GM23338 (cell line): ENCODE results near the gene CLDN22. TPM values are rescaled to one million over a fixed set of nuclear protein-coding genes. Genes with fewer than 3 reads are reported as not detected.

Experiments used
- ATAC-seq: fragments of 200-7000 bp; cut with Tn5 transposase; 3 replicates; pipeline ENCODE4 v1.9.1; 2020
- DNase-seq: peaks from one replicate; pipeline ENCODE4 v3.0.0-alpha.2; 2015; ENCODE audit warnings: low spot score
- H2AFZ ChIP-seq: fragments of 200-600 bp; sonication (generic); 2 replicates; pipeline ENCODE4 v1.8.0; 2016; ENCODE audit warnings: antibody characterized with exemption, mild to moderate bottlenecking, moderate library complexity
- H3F3A ChIP-seq: fragments of 200-600 bp; sonication (generic); replicated peaks from 2 replicates; pipeline ENCODE4 v1.8.0; 2017; ENCODE audit warnings: antibody characterized with exemption, mixed run types, low read depth
- H3K27ac ChIP-seq: fragments of 200-600 bp; sonication (generic); 2 replicates; pipeline ENCODE4 v1.6.1; 2016; ENCODE audit warnings: low read depth
- H3K27me3 ChIP-seq: fragments of 200-600 bp; sonication (generic); 2 replicates; pipeline ENCODE4 v1.8.0; 2016; ENCODE audit warnings: mild to moderate bottlenecking, mixed run types, moderate library complexity; ENCODE audit not compliant: insufficient read depth
- H3K36me3 ChIP-seq: fragments of 200-600 bp; sonication (generic); 2 replicates; pipeline ENCODE4 v1.8.0; 2016; ENCODE audit warnings: mild to moderate bottlenecking; ENCODE audit not compliant: insufficient read depth
- H3K4me1 ChIP-seq: fragments of 200-600 bp; sonication (generic); 2 replicates; pipeline ENCODE4 v1.8.0; 2016; ENCODE audit warnings: mild to moderate bottlenecking, moderate library complexity; ENCODE audit not compliant: insufficient read depth
- H3K4me2 ChIP-seq: fragments of 200-600 bp; sonication (generic); 2 replicates; pipeline ENCODE4 v1.7.1; 2017; ENCODE audit warnings: mixed run types
- H3K4me3 ChIP-seq: fragments of 200-600 bp; sonication (generic); 2 replicates; pipeline ENCODE4 v1.6.1; 2016; ENCODE audit warnings: mixed run types
- H3K79me2 ChIP-seq: fragments of 200-600 bp; sonication (generic); replicated peaks from 2 replicates; pipeline ENCODE4 v1.8.0; 2017; ENCODE audit warnings: mild to moderate bottlenecking; ENCODE audit not compliant: insufficient read depth
- H3K9me2 ChIP-seq: fragments of 200-600 bp; sonication (generic); 2 replicates; pipeline ENCODE4 v1.8.0; 2017; ENCODE audit not compliant: insufficient read depth
- H4K20me1 ChIP-seq: fragments of 200-600 bp; sonication (generic); replicated peaks from 2 replicates; pipeline ENCODE4 v1.8.0; 2017; ENCODE audit warnings: mild to moderate bottlenecking; ENCODE audit not compliant: insufficient read depth
- H3K27ac Mint-ChIP-seq: 2 replicates; pipeline ENCODE4 v1.8.0; 2020; ENCODE audit warnings: inconsistent platforms, mild to moderate bottlenecking, moderate library complexity, mixed read lengths
- H3K27me3 Mint-ChIP-seq: 3 replicates; pipeline ENCODE4 v1.8.0; 2022; ENCODE audit warnings: low read depth, mild to moderate bottlenecking, moderate library complexity, mixed read lengths, inconsistent platforms; ENCODE audit not compliant: insufficient read depth, poor library complexity
- H3K36me3 Mint-ChIP-seq: 3 replicates; pipeline ENCODE4 v1.8.0; 2021; ENCODE audit warnings: low read depth, mild to moderate bottlenecking, inconsistent platforms, moderate library complexity, mixed read lengths
- H3K4me1 Mint-ChIP-seq: 3 replicates; pipeline ENCODE4 v1.8.0; 2020; ENCODE audit warnings: mild to moderate bottlenecking, inconsistent platforms, mixed read lengths
- H3K4me3 Mint-ChIP-seq: 3 replicates; pipeline ENCODE4 v1.8.0; 2021; ENCODE audit warnings: moderate library complexity, mild to moderate bottlenecking, inconsistent platforms, mixed read lengths
- H3K9me3 Mint-ChIP-seq: 3 replicates; pipeline ENCODE4 v1.8.0; 2020; ENCODE audit warnings: moderate library complexity, mild to moderate bottlenecking, inconsistent platforms, mixed read lengths
- CREB1 ChIP-seq: fragments of 250-450 bp; sonication (Bioruptor Pico); IDR thresholded peaks from 2 replicates; pipeline ENCODE4 v1.5.0; 2020; ENCODE audit warnings: low read depth, mild to moderate bottlenecking, moderate library complexity
- CTCF ChIP-seq, 2 experiments: fragments of 200-600 bp in 1 of 2; sonication (generic) in 1 of 2; conservative IDR thresholded peaks; 2 replicates each; pipeline versions ENCODE4 v1.5.1 to v1.6.1; 2016 to 2017; ENCODE audit warnings: antibody characterized with exemption in 2 of 2, low read depth in 2 of 2, mild to moderate bottlenecking in 2 of 2, moderate library complexity in 1 of 2
- EZH2phosphoT487 ChIP-seq: fragments of 200-600 bp; sonication (generic); IDR thresholded peaks from one replicate; pipeline ENCODE4 v1.8.1; 2018; ENCODE audit warnings: antibody characterized with exemption; ENCODE audit not compliant: unreplicated experiment
- JUNB ChIP-seq: IDR thresholded peaks from one replicate; pipeline ENCODE4 v1.6.1; 2016; ENCODE audit warnings: antibody characterized with exemption; ENCODE audit not compliant: unreplicated experiment
- NANOG ChIP-seq: IDR thresholded peaks from 2 replicates; pipeline ENCODE4 v1.6.1; 2016; ENCODE audit warnings: antibody characterized with exemption, borderline replicate concordance
- POLR2AphosphoS5 ChIP-seq: IDR thresholded peaks from 2 replicates; pipeline ENCODE4 v1.6.1; 2016; ENCODE audit warnings: antibody characterized with exemption, low read depth
- REST ChIP-seq: IDR thresholded peaks from one replicate; pipeline ENCODE4 v1.6.1; 2018; ENCODE audit warnings: antibody characterized with exemption; ENCODE audit not compliant: unreplicated experiment
- STAT1 ChIP-seq: IDR thresholded peaks from one replicate; pipeline ENCODE4 v1.6.1; 2016; ENCODE audit warnings: antibody characterized with exemption; ENCODE audit not compliant: unreplicated experiment
- ZNF331 ChIP-seq: fragments of 250-450 bp; sonication (Bioruptor Pico); IDR thresholded peaks from 2 replicates; pipeline ENCODE4 v1.5.0; 2020; ENCODE audit warnings: low read depth, mild to moderate bottlenecking, moderate library complexity
- ZNF462 ChIP-seq: fragments of 250-450 bp; sonication (Bioruptor Pico); IDR thresholded peaks from 2 replicates; pipeline ENCODE4 v1.5.0; 2020; ENCODE audit warnings: mild to moderate bottlenecking, moderate library complexity
- polyA plus RNA-seq: library from polyadenylated mRNA; unstranded; fragments of >200 nt; fragmentation: Nextera tagmentation; extraction: Ambion mirVana; gene quantifications from 2 replicates; pipeline ENCODE4 v1.2.1, GENCODE V29; 2016
- total RNA-seq: library from RNA; depleted of rRNA; stranded (reverse); fragments of >200 nt; shearing (Covaris generic); gene quantifications from 2 replicates; pipeline ENCODE4 v1.2.3, GENCODE V29; 2014

Gene CLDN22
- total and polyA plus RNA-seq, 2 experiments from 2014 or later: not detected

- TF ChIP-seq REST: no peak
These were observed 20.6 kb downstream of the CLDN22 start (continued) for GRCh38 chr4:183299464-183299863.

- TF ChIP-seq POLR2AphosphoS5 (no peak), EZH2phosphoT487 (no peak)
- H3K4me3 Mint-ChIP-seq: no peak overlapping the region
- no peaks in the 10 kb centered on the region for H3K9me3 Mint-ChIP-seq
These were observed 22.4 kb downstream of the CLDN22 start for GRCh38 chr4:183297675-183298074.

GRCh38 chr4:183295711-183296110 is 24.4 kb downstream of the CLDN22 start:
- H3K36me3 ChIP-seq: peaks cover 35% of the 10 kb centered on the region
- H3K27ac ChIP-seq: 0 out of 2 replicates have a peak overlapping the region, but pooled peaks have one; percentile 9
- Mint-ChIP-seq H3K27ac (no peak overlapping the region), H3K36me3 (peaks cover 52% of the 10 kb centered on the region), H3K4me3 (no peak overlapping the region), H3K9me3 (no peaks in the 10 kb centered on the region), H3K4me1 (peaks cover 3% of the 10 kb centered on the region), H3K27me3 (no peaks in the 10 kb centered on the region)
- no peak overlapping the region for H2AFZ ChIP-seq
- 0 out of 2 replicates have a peak, but pooled peaks cover 3% of the 10 kb centered on the region for H4K20me1 ChIP-seq
- H3K27me3 ChIP-seq: no peaks in the 10 kb centered on the region
- H3K4me3 ChIP-seq: no peak overlapping the region
- no peaks in the 10 kb centered on the region for H3K9me2 ChIP-seq
- no peaks in the 10 kb centered on the region for H3F3A ChIP-seq
- no peaks in the 10 kb centered on the region for H3K79me2 ChIP-seq
- TF ChIP-seq JUNB (no peak), STAT1 (no peak), ZNF462 (CRISPR knock-in tag) (no peak), CREB1 (CRISPR knock-in tag) (no peak), NANOG (no peak), CTCF (conservative IDR thresholded peaks at IDR 0.05; ENCODE audit: low read depth in 2 of 2) (no peak), ZNF331 (CRISPR knock-in tag) (no peak)
- no peak for ATAC-seq
- DNase-seq: no peak
- no peaks in the 10 kb centered on the region for H3K4me1 ChIP-seq
- no peak overlapping the region for H3K4me2 ChIP-seq

More at GRCh38 chr4:183297675-183298074, 22.4 kb downstream of the CLDN22 start:
- Mint-ChIP-seq H3K27me3 (no peaks in the 10 kb centered on the region), H3K27ac (no peak overlapping the region), H3K36me3 (peaks cover 38% of the 10 kb centered on the region), H3K4me1 (no peaks in the 10 kb centered on the region; the same call in 2 of the 3 replicates)
- 0 out of 2 replicates have a peak, but pooled peaks cover 3% of the 10 kb centered on the region for H4K20me1 ChIP-seq
- no peaks in the 10 kb centered on the region for H3K4me1 ChIP-seq
- no peaks in the 10 kb centered on the region for H3K9me2 ChIP-seq
- H3K79me2 ChIP-seq: no peaks in the 10 kb centered on the region
- no peak overlapping the region for H3K4me2 ChIP-seq
- H3K36me3 ChIP-seq: peaks cover 27% of the 10 kb centered on the region
- no peak overlapping the region for H3K4me3 ChIP-seq
- no peak overlapping the region for H2AFZ ChIP-seq
- no peaks in the 10 kb centered on the region for H3F3A ChIP-seq
- H3K27me3 ChIP-seq: no peaks in the 10 kb centered on the region
- no peak overlapping the region for H3K27ac ChIP-seq
- no peak for DNase-seq
- no peak for ATAC-seq
